NCI-H510A (cell line): Measurements from ENCODE around the gene STK11IP.
A peak's percentile ranks its signal among the peaks of the same experiment; 100 is the strongest.

Source experiments
- DNase-seq: peaks from one replicate; lab custom pipeline; 2025; lab: John Stamatoyannopoulos, UW

Gene STK11IP

DNA sequence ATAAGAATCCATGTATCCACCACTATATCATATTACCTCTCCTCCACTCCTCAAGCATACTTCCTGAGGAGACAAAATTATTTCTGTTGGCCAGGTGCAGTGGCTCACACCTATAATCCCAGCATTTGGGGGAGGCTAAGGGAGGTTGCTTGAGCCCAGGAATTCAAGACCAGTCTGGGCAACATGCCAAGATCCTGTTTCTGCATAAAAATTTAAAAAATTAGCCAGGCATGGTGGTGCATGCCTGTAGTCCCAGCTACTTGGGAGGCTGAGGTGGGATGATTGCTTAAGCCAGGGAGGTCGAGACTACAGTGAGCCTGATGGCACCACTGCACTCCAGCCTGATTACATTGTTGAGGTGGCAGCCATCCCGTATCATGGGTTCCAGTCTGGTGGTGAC is 16.3 kb upstream of the STK11IP start:
- DNase-seq: no peak

DNA sequence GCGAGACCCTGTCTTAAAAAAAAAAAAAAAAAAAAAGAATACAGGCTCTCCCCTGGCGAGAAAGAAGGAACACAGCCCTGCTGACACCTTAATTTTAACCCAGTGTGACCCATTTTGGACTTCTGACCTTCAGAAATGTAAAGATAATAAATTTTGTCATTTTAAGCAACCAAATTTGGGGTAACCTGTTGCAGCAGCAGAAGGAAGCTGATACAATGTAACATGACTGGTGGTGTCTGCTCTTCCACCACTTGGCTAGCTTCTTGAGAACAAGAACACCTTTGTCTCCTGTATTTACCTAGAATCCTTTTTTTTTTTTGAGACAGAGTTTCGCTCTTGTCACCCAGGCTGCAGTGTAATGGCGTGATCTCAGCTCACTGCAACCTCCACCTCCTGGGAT is 6.6 kb upstream of the STK11IP start:
- DNase-seq: no peak

DNA sequence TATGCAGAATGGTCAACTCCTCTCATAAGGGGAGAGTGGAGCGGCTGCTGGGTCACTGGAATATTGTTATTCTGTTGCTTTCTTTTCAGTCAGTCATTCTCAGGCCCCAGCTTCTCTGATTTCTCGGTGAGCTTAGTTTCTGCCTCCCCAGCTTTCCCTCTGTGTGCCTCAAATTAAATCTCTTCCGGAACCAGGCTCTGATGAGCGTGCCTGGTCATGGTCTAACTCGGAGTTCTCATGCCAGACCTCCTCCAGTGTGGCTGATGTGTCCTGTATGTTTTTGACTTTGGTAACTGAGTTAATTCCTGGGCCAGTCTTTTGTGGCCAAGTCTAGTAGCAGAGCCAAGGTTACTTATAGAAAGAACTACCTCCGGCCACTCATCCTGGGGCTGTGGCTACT is 4.9 kb upstream of the STK11IP start:
- no peak for DNase-seq

DNA sequence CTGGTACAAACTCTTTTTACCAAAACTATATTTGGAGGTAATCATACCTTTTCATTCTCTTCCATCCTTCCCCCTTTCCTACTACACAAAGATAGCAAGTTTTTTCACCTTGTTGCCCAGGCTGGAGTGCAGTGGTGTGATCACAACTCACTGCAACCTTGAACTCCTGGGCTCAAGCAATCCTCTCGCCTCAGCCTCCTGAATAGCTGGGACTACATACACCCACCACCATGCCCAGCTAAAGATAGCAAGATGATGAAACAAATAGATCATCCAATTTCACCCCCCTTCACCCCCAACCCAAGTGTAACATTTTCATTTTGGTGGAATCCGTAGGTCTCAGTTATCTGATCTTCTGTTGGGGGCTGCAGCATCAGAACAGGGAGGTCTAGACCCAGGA is 4.5 kb upstream of the STK11IP start:
- no peak for DNase-seq

DNA sequence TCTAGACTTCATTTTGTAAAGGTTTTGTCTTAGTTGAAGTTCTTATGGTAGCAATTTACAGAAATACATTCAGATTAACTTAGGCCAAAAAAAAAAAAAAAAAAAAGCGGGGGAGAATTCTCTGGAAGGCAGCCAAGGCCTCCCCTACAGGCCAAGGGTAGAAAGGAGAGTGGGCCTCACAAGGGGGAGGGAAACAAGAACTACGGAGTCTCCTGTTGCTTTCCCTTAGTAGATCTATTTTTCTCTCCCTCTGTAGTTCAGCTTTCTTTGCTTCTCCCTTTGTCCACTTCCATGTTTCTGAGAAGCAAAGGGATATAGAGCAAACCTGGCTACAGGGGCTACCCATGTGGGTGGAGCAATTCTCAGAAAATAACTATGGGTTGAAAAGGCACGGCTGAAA is 2.4 kb upstream of the STK11IP start:
- no peak for DNase-seq

DNA sequence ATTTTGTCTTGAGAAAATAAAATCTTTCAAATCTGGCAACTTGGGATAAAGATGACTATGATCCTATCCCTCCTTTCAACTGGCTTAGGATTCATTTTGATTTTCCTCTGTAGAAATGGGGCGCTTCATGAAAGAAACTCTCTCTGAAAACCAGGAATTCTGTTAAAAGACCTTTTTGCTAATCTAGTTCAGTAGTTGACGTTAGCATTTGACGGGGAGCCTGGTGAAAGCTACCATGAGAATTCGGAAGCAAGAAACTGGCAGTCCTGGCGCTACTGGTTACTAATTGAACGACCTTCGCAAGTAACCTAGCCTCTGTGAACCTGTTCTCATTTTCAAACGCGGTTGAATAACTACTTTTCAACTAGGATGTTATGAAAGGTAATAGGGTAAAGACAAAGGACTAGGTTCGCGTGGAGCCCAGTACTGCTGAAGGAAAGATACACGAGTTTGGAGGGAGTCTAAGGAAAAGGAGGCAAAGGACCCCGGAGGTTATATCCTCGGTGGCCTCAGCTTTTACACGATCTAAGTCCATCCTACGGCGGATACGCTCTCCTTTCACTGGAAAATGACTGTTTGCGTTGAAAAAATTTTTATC is 604 bp upstream of the STK11IP start:
- no peak for DNase-seq

DNA sequence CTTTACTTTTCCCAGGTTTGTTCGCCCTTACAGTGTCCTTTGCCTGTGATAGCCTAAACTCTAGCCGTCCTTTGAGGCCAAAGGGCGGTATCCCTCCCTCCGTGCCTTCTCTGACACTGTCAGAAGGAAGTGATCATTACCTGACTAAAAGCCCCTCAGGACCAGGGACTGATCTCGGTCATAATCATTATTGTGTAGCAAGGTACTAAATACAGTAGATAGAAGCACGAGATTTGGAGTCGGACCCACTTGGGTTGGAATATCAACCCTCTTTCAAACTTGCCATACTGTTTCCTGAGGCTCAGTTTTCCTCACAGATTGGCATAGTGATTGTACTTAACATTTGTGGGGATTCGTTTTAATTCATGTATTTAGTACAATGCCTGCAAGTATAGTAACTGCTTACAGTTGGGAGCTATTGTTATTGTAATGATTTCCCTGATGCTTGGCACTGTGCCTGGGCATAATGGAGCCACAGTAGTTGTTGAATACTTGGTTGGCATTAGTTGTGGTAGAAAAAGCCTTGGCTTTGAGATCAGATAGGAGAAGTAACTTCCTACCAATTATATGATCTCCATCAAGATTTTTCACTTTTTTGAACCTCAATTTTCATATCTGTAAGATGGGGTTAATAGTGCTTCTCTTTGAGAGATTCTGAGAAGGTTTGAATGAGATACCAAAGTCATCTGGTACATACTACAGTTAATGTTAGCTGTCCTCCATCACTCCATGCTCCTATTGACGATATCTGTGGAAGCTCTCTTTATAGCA is 836 bp downstream of the STK11IP start:
- DNase-seq: no peak

DNA sequence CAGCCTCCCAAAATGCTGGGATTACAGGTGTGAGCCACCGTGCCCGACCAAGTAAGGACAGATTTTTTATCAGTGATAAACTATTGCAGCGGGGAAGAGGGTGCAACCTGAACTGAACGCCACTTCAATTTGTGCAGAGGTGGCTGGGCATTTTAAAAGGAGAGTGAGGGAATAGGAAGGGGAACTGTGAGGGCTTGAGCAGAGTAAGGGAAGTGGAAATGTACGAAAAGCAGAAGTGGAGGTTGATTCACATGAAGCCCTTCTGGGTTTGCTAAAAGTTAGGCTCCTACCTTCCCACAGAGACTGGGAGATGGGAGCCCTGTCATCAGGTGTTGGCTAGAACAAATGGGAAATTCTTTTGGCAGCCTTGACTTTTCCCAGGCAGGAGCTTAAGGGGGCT is 6.1 kb downstream of the STK11IP start:
- DNase-seq: no peak

DNA sequence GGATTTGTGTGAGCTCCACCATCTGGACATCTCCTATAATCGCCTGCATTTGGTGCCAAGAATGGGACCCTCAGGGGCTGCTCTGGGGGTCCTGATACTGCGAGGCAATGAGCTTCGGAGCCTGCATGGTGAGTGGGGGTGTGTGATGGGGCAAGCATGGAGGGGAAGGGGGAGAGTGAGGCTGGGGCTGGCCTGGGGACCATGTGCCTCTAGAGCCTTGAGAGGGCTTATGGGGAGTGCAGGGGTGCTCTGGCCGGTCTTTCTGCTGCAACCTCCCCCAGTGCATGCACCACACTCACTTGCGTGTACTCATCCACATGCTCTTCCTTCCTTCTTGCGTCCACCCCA is 7.9 kb downstream of the STK11IP start:
- no peak for DNase-seq

DNA sequence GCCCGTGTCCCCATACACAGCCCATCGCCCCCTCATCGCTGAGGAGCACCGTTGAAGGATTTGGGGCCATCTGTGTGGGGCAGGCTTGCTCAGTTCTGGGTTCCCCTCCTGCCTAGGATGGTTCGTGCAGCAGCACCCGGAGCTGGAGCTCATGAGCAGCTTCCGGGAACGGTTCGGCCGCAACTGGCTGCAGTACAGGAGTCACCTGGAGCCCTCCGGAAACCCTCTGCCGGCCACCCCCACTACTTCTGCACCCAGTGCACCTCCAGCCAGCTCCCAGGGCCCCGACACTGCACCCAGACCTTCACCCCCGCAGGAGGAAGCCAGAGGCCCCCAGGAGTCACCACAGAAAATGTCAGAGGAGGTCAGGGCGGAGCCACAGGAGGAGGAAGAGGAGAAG is 10.3 kb downstream of the STK11IP start:
- DNase-seq: no peak

DNA sequence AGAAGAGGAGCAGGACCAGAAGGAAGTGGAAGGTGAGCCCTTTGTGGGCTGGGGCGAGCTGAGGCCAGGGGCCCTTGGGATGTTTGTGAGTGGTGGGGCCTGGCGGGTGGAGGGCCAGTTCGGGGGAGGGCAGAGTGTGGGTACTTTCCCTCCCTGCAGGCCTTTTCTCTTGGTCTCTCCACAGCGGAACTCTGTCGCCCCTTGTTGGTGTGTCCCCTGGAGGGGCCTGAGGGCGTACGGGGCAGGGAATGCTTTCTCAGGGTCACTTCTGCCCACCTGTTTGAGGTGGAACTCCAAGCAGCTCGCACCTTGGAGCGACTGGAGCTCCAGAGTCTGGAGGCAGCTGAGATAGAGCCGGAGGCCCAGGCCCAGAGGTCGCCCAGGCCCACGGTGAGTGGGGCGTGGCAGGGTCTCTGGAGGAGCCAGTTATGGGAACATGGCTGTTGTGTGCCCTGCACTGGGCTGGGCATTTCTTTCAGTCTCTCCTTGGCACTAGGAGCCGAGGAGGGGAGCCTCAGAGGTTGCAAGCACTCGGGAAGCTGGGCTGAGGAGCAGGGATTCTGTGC is 10.8 kb downstream of the STK11IP start:
- DNase-seq: no peak

DNA sequence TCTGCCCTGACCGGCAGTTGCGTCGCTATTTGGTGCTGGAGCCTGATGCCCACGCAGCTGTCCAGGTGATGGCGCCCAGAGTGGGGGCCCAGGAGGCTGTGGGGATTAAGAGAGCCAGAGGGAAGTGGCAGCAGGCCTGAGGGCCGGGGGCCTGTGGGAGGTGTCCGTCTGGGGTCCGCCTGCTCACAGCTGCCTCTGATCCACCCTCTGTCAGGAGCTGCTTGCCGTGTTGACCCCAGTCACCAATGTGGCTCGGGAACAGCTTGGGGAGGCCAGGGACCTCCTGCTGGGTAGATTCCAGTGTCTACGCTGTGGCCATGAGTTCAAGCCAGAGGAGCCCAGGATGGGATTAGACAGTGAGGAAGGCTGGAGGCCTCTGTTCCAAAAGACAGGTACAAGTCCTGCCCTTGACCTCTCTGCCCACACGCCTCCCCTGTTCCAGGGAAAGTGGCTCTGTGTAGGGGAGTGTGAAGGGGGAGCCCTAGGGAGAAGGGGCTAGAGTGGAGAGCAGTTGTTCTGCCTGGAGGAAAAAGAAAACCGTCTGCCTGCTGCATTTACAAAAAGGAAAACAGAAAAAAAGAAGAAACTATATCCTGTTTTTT is 11.6 kb downstream of the STK11IP start:
- no peak for DNase-seq

DNA sequence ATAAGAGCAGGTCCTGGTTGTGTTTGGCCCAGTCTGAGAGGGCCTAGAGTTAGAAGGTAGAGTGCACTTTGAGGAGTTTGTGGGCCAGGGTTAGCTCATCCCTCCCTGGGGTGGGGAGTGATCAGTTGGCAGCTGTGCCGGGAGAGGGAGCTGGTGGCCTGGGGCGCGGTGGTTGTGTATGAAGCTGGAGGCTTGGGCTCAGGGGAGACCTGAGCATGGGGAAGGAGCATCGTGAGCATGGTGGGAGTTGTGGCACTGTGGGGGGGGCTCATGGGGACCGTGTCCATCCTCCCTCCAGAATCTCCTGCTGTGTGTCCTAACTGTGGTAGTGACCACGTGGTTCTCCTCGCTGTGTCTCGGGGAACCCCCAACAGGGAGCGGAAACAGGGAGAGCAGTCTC is 13.6 kb downstream of the STK11IP start:
- DNase-seq: no peak

DNA sequence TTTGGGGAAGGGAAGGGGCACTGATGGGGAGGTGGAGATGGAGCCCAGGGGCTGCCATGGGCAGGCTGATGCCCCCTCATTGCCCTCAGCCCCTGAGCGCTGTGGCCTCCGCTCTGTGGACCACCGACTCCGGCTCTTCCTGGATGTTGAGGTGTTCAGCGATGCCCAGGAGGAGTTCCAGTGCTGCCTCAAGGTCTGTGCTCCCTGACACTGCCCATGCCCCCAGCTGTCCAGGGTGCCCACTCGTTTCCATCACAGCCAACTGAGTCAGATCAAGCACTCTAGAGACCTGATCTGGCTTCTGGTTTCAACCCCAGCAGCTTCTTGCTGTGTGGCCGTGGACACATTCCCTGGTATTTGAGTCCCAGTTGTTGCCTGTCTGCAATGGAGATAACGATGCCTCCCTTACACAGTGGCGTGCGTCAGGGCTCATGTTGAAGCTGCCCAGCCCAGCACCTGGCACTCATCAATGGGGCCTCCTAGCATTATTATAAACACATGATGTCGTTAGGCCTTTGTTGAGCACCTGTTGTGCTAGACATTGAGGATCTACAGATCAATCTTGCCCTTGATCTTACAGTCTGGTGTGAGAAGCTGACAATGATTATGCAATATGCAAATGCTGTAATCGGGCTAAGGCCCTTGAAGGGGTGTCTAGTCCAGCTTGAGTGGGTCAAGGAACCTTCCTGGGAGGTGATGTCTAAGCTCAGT is 14.4 kb downstream of the STK11IP start:
- peak; percentile 25 for DNase-seq

DNA sequence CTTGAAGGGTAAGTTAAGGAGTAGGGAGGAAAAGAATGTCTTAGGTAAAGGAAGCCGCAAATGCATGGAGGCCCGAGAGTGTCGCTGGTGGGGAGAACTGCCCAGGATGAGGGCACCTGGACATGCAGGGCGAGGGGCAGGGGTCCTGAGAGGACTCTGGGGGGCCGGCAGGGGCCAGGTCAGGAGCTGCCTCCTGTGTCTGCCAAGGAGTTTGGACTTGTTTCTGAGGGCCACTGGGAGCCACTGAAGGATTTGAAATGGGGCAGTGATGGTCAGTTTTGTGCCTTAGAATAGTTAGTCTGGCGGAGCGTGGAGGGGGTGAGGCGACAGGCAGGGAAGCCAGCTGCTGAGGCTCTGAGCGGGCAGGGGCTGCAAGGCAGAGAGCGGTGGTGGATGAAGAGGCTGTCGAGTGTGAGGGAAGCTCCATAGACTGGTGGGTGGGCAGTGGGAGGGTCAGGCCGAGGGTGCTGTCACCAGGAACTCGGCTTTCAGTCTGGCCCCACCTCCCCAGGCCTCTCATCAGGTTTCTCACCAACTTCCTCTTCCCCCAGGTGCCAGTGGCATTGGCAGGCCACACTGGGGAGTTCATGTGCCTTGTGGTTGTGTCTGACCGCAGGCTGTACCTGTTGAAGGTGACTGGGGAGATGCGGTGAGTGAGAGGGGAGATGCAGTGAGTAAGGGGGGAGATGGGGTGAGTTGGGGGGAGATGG is 15.1 kb downstream of the STK11IP start:
- DNase-seq: peak; percentile 65

DNA sequence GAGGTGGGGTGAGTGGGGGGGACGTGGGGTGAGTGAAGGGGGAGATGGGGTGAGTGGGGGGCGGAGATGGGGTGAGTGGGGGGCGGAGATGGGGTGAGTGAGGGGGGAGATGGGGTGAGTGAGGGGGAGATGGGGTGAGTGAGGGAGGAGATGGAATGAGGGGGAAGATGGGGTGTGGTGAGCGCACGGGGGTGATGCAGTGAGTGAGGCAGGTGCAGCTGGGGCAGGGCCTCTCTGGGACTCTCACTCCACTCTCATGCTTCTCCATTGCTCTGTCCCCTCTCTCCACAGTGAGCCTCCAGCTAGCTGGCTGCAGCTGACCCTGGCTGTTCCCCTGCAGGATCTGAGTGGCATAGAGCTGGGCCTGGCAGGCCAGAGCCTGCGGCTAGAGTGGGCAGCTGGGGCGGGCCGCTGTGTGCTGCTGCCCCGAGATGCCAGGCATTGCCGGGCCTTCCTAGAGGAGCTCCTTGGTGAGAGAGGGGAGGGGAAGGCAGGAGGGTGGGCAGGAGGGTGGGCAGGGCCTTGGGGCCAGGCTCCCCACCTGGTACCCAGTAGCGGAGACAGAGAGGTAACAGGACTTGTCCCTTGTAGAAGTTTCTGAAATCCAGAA is 15.9 kb downstream of the STK11IP start:
- DNase-seq: no peak

DNA sequence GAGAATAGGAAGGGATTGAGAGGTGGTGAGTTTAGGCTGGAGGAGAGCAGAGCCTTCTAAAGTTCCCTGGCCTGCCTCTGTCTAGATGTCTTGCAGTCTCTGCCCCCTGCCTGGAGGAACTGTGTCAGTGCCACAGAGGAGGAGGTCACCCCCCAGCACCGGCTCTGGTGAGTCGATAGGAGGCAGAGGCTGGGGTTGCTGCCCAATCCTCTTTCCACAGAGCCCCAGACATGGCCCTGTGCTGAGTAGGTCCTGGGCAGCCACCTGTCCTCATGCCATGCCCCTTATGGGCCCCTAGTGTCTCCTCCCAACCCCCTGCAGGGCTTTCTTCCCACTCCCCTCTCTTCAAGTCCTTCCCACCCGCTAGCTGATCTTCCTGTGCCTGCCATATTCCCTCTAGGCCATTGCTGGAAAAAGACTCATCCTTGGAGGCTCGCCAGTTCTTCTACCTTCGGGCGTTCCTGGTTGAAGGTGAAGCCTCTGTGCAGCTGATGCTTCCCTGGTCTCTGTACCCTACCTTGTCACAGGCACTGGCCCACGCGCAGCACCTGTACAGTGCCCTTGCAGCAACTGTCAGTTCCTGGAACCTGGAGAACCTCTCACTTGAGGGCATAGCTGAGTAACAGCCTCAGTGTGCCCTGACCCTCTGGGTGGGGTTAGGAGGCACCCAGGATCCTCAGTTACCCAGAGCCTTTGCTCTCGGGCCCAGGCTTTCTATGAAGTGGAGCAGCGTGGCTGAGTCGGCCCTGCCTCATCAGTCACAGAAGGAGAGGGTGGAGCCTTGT is 16.6 kb downstream of the STK11IP start:
- no peak for DNase-seq

DNA sequence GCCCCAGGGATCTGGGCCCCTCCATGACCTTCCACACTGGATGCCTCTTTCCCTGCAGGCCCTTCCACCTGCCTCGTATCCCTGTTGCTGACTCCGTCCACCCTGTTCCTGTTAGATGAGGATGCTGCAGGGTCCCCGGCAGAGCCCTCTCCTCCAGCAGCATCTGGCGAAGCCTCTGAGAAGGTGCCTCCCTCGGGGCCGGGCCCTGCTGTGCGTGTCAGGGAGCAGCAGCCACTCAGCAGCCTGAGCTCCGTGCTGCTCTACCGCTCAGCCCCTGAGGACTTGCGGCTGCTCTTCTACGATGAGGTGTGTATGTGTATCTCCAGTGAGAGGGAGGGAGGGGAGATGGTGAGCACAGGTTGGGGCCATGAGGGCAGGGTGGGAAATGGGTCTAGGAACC is 17.4 kb downstream of the STK11IP start:
- no peak for DNase-seq

DNA sequence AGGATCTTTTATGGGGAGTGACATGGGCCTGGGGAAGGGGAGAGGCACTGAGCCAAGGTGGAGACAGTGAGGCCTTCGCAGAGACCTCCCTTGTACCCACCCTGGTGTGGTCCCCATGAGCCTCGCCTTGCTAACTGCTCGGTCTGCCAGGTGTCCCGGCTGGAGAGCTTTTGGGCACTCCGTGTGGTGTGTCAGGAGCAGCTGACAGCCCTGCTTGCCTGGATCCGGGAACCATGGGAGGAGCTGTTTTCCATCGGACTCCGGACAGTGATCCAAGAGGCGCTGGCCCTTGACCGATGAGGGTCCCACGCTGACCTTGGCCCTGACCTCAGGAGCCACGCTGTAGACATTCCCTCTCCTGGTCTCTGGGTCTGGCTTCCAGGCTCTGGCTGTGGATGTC is 18.2 kb downstream of the STK11IP start:
- no peak for DNase-seq

DNA sequence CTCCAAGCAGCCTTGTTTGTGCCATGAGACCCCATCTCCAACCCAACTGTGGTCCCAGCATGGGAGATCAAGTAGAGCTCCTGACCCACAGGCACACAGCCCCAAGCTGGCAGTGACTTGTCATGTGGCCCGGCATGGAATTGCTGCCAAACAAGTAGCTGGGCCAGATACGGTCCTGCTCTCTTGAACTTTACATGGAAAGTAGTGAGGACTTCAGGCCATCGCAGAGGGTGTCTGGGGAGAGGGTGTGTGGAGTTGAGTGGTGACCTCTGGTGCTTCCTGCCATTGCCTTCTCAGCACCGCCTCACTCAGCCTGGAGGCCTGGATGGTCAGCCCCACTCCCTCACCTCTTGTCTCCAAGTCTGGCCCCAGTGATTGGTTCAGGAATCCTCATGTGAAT is 18.9 kb downstream of the STK11IP start:
- DNase-seq: no peak

DNA sequence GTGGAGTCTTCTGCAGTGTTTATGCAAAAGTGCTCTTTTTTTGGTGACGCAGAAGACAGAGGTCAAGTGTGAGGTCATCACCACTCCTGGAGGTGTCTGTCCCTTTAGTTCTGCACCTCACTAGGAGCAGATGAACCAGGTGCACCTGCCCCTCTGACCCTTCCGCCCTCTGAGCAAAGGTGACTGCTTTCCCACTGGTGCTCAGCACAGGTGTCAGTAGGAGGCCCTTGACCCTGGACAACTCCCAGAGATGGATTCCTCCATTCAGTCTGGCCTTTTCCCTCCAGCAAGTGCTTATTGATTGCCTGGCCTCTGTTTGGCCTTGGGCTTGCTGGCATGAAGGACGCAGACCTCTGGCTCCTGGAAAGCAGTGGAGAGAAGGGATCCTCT is 21.1 kb downstream of the STK11IP start:
- DNase-seq: no peak
